Measurements from ENCODE around the gene TMEM128. TPM values are rescaled to one million over a fixed set of nuclear protein-coding genes. Genes with fewer than 3 reads are reported as not detected.
"Not testable (repeated sequence)": the region's sequence is repeated elsewhere in the genome, so short reads cannot be mapped to it uniquely, and the experiment has no call there.

TMEM128 gene
- total RNA-seq, 4 donors from 2014 or later = 9.4 to 27.3 (median 15.3) TPM

- ATAC-seq (ENCODE audit: low FRiP score) (no peak), DNase-seq (ENCODE audit: low spot score) (no peak)
- TF ChIP-seq, protein P1, sequence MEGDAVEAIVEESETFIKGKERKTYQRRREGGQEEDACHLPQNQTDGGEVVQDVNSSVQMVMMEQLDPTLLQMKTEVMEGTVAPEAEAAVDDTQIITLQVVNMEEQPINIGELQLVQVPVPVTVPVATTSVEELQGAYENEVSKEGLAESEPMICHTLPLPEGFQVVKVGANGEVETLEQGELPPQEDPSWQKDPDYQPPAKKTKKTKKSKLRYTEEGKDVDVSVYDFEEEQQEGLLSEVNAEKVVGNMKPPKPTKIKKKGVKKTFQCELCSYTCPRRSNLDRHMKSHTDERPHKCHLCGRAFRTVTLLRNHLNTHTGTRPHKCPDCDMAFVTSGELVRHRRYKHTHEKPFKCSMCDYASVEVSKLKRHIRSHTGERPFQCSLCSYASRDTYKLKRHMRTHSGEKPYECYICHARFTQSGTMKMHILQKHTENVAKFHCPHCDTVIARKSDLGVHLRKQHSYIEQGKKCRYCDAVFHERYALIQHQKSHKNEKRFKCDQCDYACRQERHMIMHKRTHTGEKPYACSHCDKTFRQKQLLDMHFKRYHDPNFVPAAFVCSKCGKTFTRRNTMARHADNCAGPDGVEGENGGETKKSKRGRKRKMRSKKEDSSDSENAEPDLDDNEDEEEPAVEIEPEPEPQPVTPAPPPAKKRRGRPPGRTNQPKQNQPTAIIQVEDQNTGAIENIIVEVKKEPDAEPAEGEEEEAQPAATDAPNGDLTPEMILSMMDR (IDR thresholded peaks at IDR 0.05) = no peak
Observed at GRCh38 chr4:4269856-4270255, 21.8 kb upstream of the TMEM128 start.

- DNase-seq (ENCODE audit: low spot score) (no peak), ATAC-seq (ENCODE audit: low FRiP score) (no peak)
- TF ChIP-seq, protein P1 (IDR thresholded peaks at IDR 0.05) = no peak
Observed at GRCh38 chr4:4269331-4269731, 21.3 kb upstream of the TMEM128 start.

DNA sequence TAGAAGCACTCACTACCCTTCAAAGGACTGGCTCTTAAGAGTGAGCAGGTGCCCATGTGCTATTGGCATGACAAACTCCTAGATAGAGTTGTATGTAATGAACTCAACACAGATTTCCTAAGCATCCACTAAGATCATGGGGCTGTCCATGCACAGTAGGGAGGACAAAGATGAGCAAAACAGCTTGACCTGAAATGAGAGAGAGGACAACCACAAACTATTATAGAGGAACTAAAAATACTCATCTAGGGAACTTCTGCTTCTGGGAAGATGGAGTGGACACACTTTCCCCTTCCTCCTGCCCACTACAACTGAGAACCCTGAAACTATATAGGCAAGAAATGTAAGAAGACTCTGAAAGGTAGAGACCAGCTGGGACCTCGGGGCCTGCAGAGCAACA lies 20.8 kb upstream of the TMEM128 start:
- DNase-seq (ENCODE audit: low spot score) = no peak
- ATAC-seq (ENCODE audit: low FRiP score) = no peak
- TF ChIP-seq, protein P1 (IDR thresholded peaks at IDR 0.05) = no peak

GRCh38 chr4:4267981-4268380 lies 20.0 kb upstream of the TMEM128 start:
- DNase-seq (ENCODE audit: low spot score) = no peak
- ATAC-seq (ENCODE audit: low FRiP score) = no peak
- TF ChIP-seq, protein P1 (IDR thresholded peaks at IDR 0.05) = no peak

- DNase-seq (ENCODE audit: low spot score) (no peak), ATAC-seq (ENCODE audit: low FRiP score) (no peak)
- TF ChIP-seq, protein P1 (IDR thresholded peaks at IDR 0.05) = no peak
Observed at GRCh38 chr4:4260185-4260751, 12.2 kb upstream of the TMEM128 start.

DNA sequence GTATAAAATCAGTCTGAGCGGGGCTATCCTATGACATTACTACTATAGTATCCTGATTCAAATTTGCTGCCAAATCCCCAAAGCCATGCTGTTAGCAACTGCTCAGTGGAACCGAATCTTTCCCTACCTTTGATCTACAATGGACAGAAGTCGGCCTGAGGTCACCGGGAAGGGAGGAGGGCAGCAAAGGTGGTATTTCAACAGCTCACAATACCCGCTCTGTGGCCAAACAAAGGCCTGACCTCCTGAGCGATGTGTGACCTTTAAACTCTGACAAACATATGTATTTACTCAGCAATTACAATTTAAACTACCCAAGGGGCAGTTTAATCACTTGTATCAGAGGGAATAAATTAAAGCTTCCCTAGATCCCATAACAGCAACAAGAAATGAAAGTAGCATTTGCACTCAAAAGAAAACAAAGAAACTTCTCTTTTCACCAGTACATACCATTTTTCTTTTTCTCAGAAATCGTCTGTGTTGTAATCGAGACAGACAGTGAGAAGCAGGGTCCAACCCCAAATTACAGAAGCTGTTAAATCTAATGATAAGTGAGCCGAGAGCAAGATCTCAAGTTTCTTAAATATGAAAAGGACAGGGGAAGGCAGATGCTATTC lies 11.6 kb upstream of the TMEM128 start:
- no peak for ATAC-seq (ENCODE audit: low FRiP score)
- TF ChIP-seq, protein P1 (IDR thresholded peaks at IDR 0.05) = no peak
- DNase-seq (ENCODE audit: low spot score) = no peak

DNA sequence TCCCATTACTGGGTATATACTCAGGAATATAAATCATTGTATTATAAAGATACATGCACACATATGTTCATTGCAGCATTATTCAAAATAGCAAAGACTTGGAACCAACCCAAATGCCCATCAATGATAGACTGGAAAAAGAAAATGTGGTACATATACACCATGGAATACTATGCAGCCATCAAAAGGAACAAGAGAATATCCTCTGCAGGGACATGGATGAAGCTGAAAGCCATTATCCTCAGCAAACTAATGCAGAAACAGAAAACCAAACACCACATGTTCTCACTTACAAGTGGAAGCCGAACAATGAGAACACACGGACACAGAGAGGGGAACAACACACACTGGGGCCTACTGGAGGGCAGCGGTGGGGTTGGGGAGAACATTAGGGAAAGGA lies 9.7 kb upstream of the TMEM128 start:
- not testable (repeated sequence) for ATAC-seq (ENCODE audit: low FRiP score); DNase-seq (ENCODE audit: low spot score)
